Liver (tissue), 9 donors: ENCODE data around the gene NTN3. TPM values are rescaled to one million over a fixed set of nuclear protein-coding genes. Genes with fewer than 3 reads are reported as not detected.

ENCODE experiments used
- DNase-seq: peaks from one replicate; pipeline ENCODE4 v3.0.0-alpha.2; 2017; ENCODE audit warnings: low spot score
- H3K27ac ChIP-seq, 2 donors: one replicate each; pipeline ENCODE4 v1.7.0; 2013; ENCODE audit warnings: inconsistent platforms in 2 of 2, low read length in 2 of 2, control low read depth in 1 of 2, low read depth in 1 of 2, mild to moderate bottlenecking in 1 of 2
- H3K27me3 ChIP-seq, 4 donors: one replicate each; pipeline versions ENCODE4 v1.6.1 to v1.7.0; 2013; ENCODE audit warnings: low read length in 3 of 4, inconsistent platforms in 1 of 4, mild to moderate bottlenecking in 1 of 4, moderate library complexity in 1 of 4; ENCODE audit not compliant: control insufficient read depth in 4 of 4, insufficient read depth in 4 of 4
- H3K36me3 ChIP-seq, 4 donors: one replicate each; pipeline versions ENCODE4 v1.6.1 to v1.7.0; 2013; ENCODE audit warnings: low read length in 3 of 4, mild to moderate bottlenecking in 3 of 4, low read depth in 1 of 4, moderate library complexity in 1 of 4; ENCODE audit not compliant: control insufficient read depth in 4 of 4, insufficient read depth in 3 of 4
- H3K4me1 ChIP-seq, 4 donors: one replicate each; pipeline versions ENCODE4 v1.6.1 to v1.7.0; 2013; ENCODE audit warnings: low read length in 3 of 4, mild to moderate bottlenecking in 3 of 4, moderate library complexity in 1 of 4; ENCODE audit not compliant: control insufficient read depth in 4 of 4, insufficient read depth in 4 of 4
- H3K4me3 ChIP-seq, 3 donors: one replicate each; pipeline versions ENCODE4 v1.6.1 to v1.7.0; 2013; ENCODE audit warnings: low read length in 3 of 3, control low read depth in 1 of 3, low read depth in 1 of 3, mild to moderate bottlenecking in 1 of 3
- H3K9ac ChIP-seq, 2 donors: one replicate each; pipeline ENCODE4 v1.7.0; 2013; ENCODE audit warnings: low read length in 2 of 2, mild to moderate bottlenecking in 2 of 2, moderate library complexity in 2 of 2, control low read depth in 1 of 2, low read depth in 1 of 2
- H3K9me3 ChIP-seq, 4 donors: one replicate each; pipeline versions ENCODE4 v1.6.1 to v1.7.0; 2013; ENCODE audit warnings: low read length in 3 of 4; ENCODE audit not compliant: control insufficient read depth in 4 of 4
- EGR1 ChIP-seq, 2 donors: IDR thresholded peaks; 2 replicates each; pipeline ENCODE4 v1.6.1; 2016 to 2018; ENCODE audit warnings: antibody characterized with exemption in 2 of 2, low read depth in 2 of 2
- FOXA2 ChIP-seq: IDR thresholded peaks from 2 replicates; pipeline ENCODE4 v1.6.1; 2016; ENCODE audit warnings: antibody characterized with exemption
- GABPA ChIP-seq, 2 donors: IDR thresholded peaks in 1 of 2; conservative IDR thresholded peaks in 1 of 2; 2 replicates each; pipeline ENCODE4 v1.6.1; 2016; ENCODE audit warnings: antibody characterized with exemption in 2 of 2, mild to moderate bottlenecking in 1 of 2, moderate library complexity in 1 of 2
- HNF4A ChIP-seq, 2 donors: conservative IDR thresholded peaks; 2 replicates each; pipeline ENCODE4 v1.6.1; 2016; ENCODE audit warnings: antibody characterized with exemption in 2 of 2, mild to moderate bottlenecking in 2 of 2
- HNF4G ChIP-seq: IDR thresholded peaks from 2 replicates; pipeline ENCODE4 v1.6.1; 2016; ENCODE audit warnings: antibody characterized with exemption
- JUND ChIP-seq, 2 donors: IDR thresholded peaks; 2 replicates each; pipeline ENCODE4 v1.6.1; 2016; ENCODE audit warnings: antibody characterized with exemption in 2 of 2
- MAX ChIP-seq: IDR thresholded peaks from 2 replicates; pipeline ENCODE4 v1.6.1; 2016; ENCODE audit warnings: antibody characterized with exemption
- NR2F2 ChIP-seq: IDR thresholded peaks from 2 replicates; pipeline ENCODE4 v1.6.1; 2016; ENCODE audit warnings: antibody characterized with exemption
- RAD21 ChIP-seq, 2 donors: IDR thresholded peaks; 2 replicates each; pipeline ENCODE4 v1.6.1; 2016; ENCODE audit warnings: antibody characterized with exemption in 2 of 2, mild to moderate bottlenecking in 2 of 2
- REST ChIP-seq: IDR thresholded peaks from 2 replicates; pipeline ENCODE4 v1.6.1; 2016; ENCODE audit warnings: antibody characterized with exemption, mild to moderate bottlenecking
- RXRA ChIP-seq, 2 donors: IDR thresholded peaks; 2 replicates each; pipeline ENCODE4 v1.6.1; 2017 to 2018; ENCODE audit warnings: antibody characterized with exemption in 2 of 2, mild to moderate bottlenecking in 1 of 2
- TAF1 ChIP-seq: conservative IDR thresholded peaks from 2 replicates; pipeline ENCODE4 v1.6.1; 2016; ENCODE audit warnings: antibody characterized with exemption, mild to moderate bottlenecking
- YY1 ChIP-seq: IDR thresholded peaks from 2 replicates; pipeline ENCODE4 v1.6.1; 2016; ENCODE audit warnings: antibody characterized with exemption, mild to moderate bottlenecking
- ZBTB33 ChIP-seq: IDR thresholded peaks from 2 replicates; pipeline ENCODE4 v1.6.1; 2016; ENCODE audit warnings: antibody characterized with exemption
- WGBS: extraction: QIAGEN DNeasy Blood & Tissue Kit; methylation state at CpG from one replicate; pipeline ENCODE4 v1.1.7; 2013; 5-methylcytosine and 5-hydroxymethylcytosine counted together
- polyA plus RNA-seq, 2 donors: library from polyadenylated mRNA; stranded (reverse) in 1 of 2; unstranded in 1 of 2; fragments of 200-250 nt in 1 of 2; fragments of >200 nt in 1 of 2; fragmentation: Nextera tagmentation in 1 of 2; extraction: Ambion mirVana in 1 of 2; gene quantifications; one replicate each; pipeline versions ENCODE4 v1.2.1 to v1.2.3, GENCODE V29; 2013 to 2015
- total RNA-seq, 2 donors: library from RNA; depleted of rRNA; stranded (reverse); fragments of >200 nt; gene quantifications; one replicate each; pipeline ENCODE4 v1.2.3, GENCODE V29; 2014
- TF ChIP-seq, protein P1 (sequence below): IDR thresholded peaks from 2 replicates; pipeline ENCODE4 v1.6.1; 2016; ENCODE audit warnings: antibody characterized with exemption
- TF ChIP-seq, protein P2 (sequence below): fragments of 150-350 bp; IDR thresholded peaks from 2 replicates; pipeline ENCODE4 v1.5.1; 2017; ENCODE audit warnings: improper control_type of control experiment, low read depth, low read length; ENCODE audit not compliant: missing input control
- donor health status: healthy.
- donor health status: healthy.
- donor health status: healthy.
- donor health status: healthy.
- donor health status: healthy.

The NTN3 gene
- total and polyA plus RNA-seq, 4 donors, result 0.19 to 2.3 (median 0.28) TPM; not detected in 1

DNA sequence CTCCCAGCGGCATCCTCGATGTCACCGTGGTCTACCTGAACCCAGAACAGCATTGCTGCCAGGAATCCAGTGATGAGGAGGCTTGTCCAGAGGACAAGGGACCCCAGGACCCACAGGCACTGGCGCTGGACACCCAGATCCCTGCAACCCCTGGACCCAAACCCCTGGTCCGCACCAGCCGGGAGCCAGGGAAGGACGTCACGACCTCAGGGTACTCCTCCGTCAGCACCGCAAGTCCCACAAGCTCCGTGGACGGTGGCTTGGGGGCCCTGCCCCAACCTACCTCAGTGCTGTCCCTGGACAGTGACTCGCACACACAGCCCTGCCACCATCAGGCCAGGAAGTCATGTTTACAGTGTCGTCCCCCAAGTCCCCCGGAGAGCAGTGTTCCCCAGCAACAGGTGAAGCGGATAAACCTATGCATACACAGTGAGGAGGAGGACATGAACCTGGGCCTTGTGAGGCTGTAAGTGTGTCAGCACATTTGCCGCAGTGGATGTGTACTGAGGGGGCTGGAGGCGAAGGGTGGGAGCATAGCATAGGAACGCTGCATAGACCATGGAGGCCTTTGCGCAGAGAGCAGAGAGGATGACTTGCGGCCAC is 14.4 kb upstream of the NTN3 start:
- H3K4me3 ChIP-seq, result no peak overlapping the region
- H3K36me3 ChIP-seq, result no peaks in the 10 kb centered on the region
- no peak for DNase-seq

DNA sequence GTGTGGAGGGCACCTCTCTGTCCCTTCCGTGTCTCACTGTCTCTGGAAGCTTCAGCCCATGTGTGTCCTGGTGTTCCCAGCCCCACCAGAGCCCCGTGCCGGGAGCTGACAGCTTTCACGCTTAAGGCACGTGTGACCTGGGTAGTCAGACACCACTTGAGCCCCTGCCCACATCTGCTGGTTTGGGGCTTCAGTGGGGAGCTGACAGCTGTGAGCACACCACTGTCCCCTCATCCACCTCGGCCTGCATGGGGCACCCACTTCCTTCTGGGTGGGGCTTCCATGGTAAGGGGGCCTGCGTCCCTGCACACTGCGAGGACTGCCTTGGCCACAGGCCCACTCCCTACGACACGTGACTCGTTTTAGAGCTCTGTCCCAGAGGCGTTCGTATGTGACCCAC is 13.8 kb upstream of the NTN3 start:
- Histone ChIP-seq H3K36me3 (no peaks in the 10 kb centered on the region), H3K27me3 (no peaks in the 10 kb centered on the region), H3K27ac (no peak overlapping the region), H3K4me3 (no peak overlapping the region), H3K9me3 (no peaks in the 10 kb centered on the region), H3K4me1 (peaks cover 7 to 16% (median 13%) of the 10 kb centered on the region in 4 donors), H3K9ac (no peak overlapping the region)
- 88% methylated on average over 13 of the region's 13 CpGs for WGBS
- no peak for DNase-seq
- TF ChIP-seq HNF4G (no peak), REST (no peak), NR2F2 (no peak), MAX (no peak), TAF1 (no peak), YY1 (no peak), EGR1 (IDR thresholded peaks at IDR 0.05; ENCODE audit: low read depth in 2 of 2) (no peak), FOXA2 (no peak), JUND (IDR thresholded peaks at IDR 0.05) (no peak)
- TF ChIP-seq, protein P1, sequence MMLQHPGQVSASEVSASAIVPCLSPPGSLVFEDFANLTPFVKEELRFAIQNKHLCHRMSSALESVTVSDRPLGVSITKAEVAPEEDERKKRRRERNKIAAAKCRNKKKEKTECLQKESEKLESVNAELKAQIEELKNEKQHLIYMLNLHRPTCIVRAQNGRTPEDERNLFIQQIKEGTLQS, result no peak
- TF ChIP-seq, protein P2, sequence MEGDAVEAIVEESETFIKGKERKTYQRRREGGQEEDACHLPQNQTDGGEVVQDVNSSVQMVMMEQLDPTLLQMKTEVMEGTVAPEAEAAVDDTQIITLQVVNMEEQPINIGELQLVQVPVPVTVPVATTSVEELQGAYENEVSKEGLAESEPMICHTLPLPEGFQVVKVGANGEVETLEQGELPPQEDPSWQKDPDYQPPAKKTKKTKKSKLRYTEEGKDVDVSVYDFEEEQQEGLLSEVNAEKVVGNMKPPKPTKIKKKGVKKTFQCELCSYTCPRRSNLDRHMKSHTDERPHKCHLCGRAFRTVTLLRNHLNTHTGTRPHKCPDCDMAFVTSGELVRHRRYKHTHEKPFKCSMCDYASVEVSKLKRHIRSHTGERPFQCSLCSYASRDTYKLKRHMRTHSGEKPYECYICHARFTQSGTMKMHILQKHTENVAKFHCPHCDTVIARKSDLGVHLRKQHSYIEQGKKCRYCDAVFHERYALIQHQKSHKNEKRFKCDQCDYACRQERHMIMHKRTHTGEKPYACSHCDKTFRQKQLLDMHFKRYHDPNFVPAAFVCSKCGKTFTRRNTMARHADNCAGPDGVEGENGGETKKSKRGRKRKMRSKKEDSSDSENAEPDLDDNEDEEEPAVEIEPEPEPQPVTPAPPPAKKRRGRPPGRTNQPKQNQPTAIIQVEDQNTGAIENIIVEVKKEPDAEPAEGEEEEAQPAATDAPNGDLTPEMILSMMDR, result no peak

More for the DNA sequence above, 14.4 kb upstream of the NTN3 start:
- 97% methylated on average over 21 of the region's 21 CpGs for WGBS
- Histone ChIP-seq H3K4me1 (peaks cover 7 to 16% (median 13%) of the 10 kb centered on the region in 4 donors), H3K27ac (no peak overlapping the region), H3K9me3 (no peaks in the 10 kb centered on the region), H3K27me3 (no peaks in the 10 kb centered on the region), H3K9ac (no peak overlapping the region)
- TF ChIP-seq HNF4A (conservative IDR thresholded peaks at IDR 0.05), result no peak
- TF ChIP-seq HNF4G, result no peak
- no peak for TF ChIP-seq ZBTB33
- no peak for TF ChIP-seq EGR1 (IDR thresholded peaks at IDR 0.05; ENCODE audit: low read depth in 2 of 2)
- TF ChIP-seq MAX, result no peak
- TF ChIP-seq TAF1, result no peak
- no peak for TF ChIP-seq YY1
- TF ChIP-seq RXRA (IDR thresholded peaks at IDR 0.05), result no peak
- no peak for TF ChIP-seq JUND (IDR thresholded peaks at IDR 0.05)
- TF ChIP-seq, protein P2, result no peak
- TF ChIP-seq GABPA (IDR thresholded peaks at IDR 0.05 in 1 of 2, conservative IDR thresholded peaks at IDR 0.05 in 1 of 2), result no peak
- TF ChIP-seq FOXA2, result no peak
- TF ChIP-seq RAD21 (IDR thresholded peaks at IDR 0.05), result no peak
- TF ChIP-seq NR2F2, result no peak
